KMS-11 (cell line): ENCODE data around the gene SMOC2.
"Not testable (repeated sequence)": the region's sequence is repeated elsewhere in the genome, so short reads cannot be mapped to it uniquely, and the experiment has no call there.

Experiments
- H2AFZ ChIP-seq: fragments of 200-600 bp; sonication (generic); 2 replicates; pipeline ENCODE4 v1.6.1; 2016; ENCODE audit warnings: antibody characterized with exemption, mixed run types, low read depth
- H3K27ac ChIP-seq: fragments of 200-600 bp; sonication (generic); 2 replicates; pipeline ENCODE4 v1.6.1; 2016; ENCODE audit warnings: mild to moderate bottlenecking, mixed run types
- H3K27me3 ChIP-seq: fragments of 200-600 bp; sonication (generic); 2 replicates; pipeline ENCODE4 v1.6.1; 2017; ENCODE audit warnings: mild to moderate bottlenecking, low read depth, mixed run types, moderate library complexity; ENCODE audit not compliant: insufficient read depth
- H3K36me3 ChIP-seq: fragments of 200-600 bp; sonication (generic); 2 replicates; pipeline ENCODE4 v1.6.1; 2017; ENCODE audit warnings: mild to moderate bottlenecking, mixed run types; ENCODE audit not compliant: insufficient read depth
- H3K4me1 ChIP-seq: fragments of 200-600 bp; sonication (generic); 2 replicates; pipeline ENCODE4 v1.6.1; 2016; ENCODE audit warnings: mild to moderate bottlenecking, low read depth, mixed run types; ENCODE audit not compliant: poor library complexity, severe bottlenecking
- H3K4me2 ChIP-seq: fragments of 200-600 bp; sonication (generic); 2 replicates; pipeline ENCODE4 v1.7.0; 2016; ENCODE audit warnings: mild to moderate bottlenecking, mixed run types
- H3K4me3 ChIP-seq: fragments of 200-600 bp; sonication (generic); IDR thresholded peaks from 2 replicates; pipeline ENCODE4 v1.6.1; 2017; ENCODE audit warnings: low read depth, low read length, mixed read lengths; ENCODE audit not compliant: insufficient read depth
- H3K79me2 ChIP-seq: fragments of 200-600 bp; sonication (generic); 2 replicates; pipeline ENCODE4 v1.6.1; 2016; ENCODE audit warnings: low read depth, mixed run types; ENCODE audit not compliant: insufficient read depth
- H3K9ac ChIP-seq: fragments of 200-600 bp; sonication (generic); 2 replicates; pipeline ENCODE4 v1.6.1; 2016; ENCODE audit warnings: mild to moderate bottlenecking, mixed run types
- H4K20me1 ChIP-seq: fragments of 200-600 bp; sonication (generic); 2 replicates; pipeline ENCODE4 v1.6.1; 2016; ENCODE audit warnings: mild to moderate bottlenecking, mixed run types; ENCODE audit not compliant: insufficient read depth
- CTCF ChIP-seq: fragments of 200-600 bp; sonication (generic); conservative IDR thresholded peaks from 2 replicates; pipeline ENCODE4 v1.6.1; 2017; ENCODE audit warnings: low read depth, mild to moderate bottlenecking, antibody characterized with exemption, low read length, moderate library complexity, mixed read lengths

The SMOC2 gene

GRCh38 chr6:168565112-168565511, 124.1 kb downstream of the SMOC2 start:
- H3K4me2 ChIP-seq = no peak overlapping the region
- no peaks in the 10 kb centered on the region for H3K27me3 ChIP-seq
- TF ChIP-seq CTCF = no peak
- H3K36me3 ChIP-seq = no peaks in the 10 kb centered on the region
- H2AFZ ChIP-seq = no peak overlapping the region
- H3K27ac ChIP-seq = no peak overlapping the region
- H3K9ac ChIP-seq = no peak overlapping the region
- H3K79me2 ChIP-seq = no peaks in the 10 kb centered on the region
- no peak overlapping the region for H3K4me3 ChIP-seq
- no peaks in the 10 kb centered on the region for H3K4me1 ChIP-seq
- no peaks in the 10 kb centered on the region for H4K20me1 ChIP-seq

GRCh38 chr6:168570211-168570610, 129.2 kb downstream of the SMOC2 start:
- Histone ChIP-seq H2AFZ (no peak overlapping the region), H3K4me1 (no peaks in the 10 kb centered on the region), H3K4me3 (no peak overlapping the region), H3K27me3 (no peaks in the 10 kb centered on the region), H3K4me2 (no peak overlapping the region), H4K20me1 (no peaks in the 10 kb centered on the region), H3K27ac (no peak overlapping the region), H3K36me3 (no peaks in the 10 kb centered on the region), H3K79me2 (no peaks in the 10 kb centered on the region), H3K9ac (no peak overlapping the region)
- no peak for TF ChIP-seq CTCF

GRCh38 chr6:168571268-168571667, 130.3 kb downstream of the SMOC2 start:
- Histone ChIP-seq H3K4me3 (no peak overlapping the region), H3K4me2 (no peak overlapping the region), H3K79me2 (no peaks in the 10 kb centered on the region), H3K27me3 (no peaks in the 10 kb centered on the region), H3K4me1 (no peaks in the 10 kb centered on the region), H2AFZ (no peak overlapping the region), H4K20me1 (no peaks in the 10 kb centered on the region), H3K9ac (no peak overlapping the region), H3K36me3 (no peaks in the 10 kb centered on the region), H3K27ac (no peak overlapping the region)
- no peak for TF ChIP-seq CTCF

- not testable (repeated sequence) for H3K27ac ChIP-seq, H3K27me3 ChIP-seq, H3K4me3 ChIP-seq
Observed at GRCh38 chr6:168573276-168573835, 132.4 kb downstream of the SMOC2 start.

GRCh38 chr6:168574075-168574698, 133.2 kb downstream of the SMOC2 start:
- Histone ChIP-seq H4K20me1 (no peaks in the 10 kb centered on the region), H3K27ac (no peak overlapping the region), H3K36me3 (no peaks in the 10 kb centered on the region), H3K4me3 (no peak overlapping the region), H2AFZ (no peak overlapping the region), H3K9ac (no peak overlapping the region), H3K27me3 (no peaks in the 10 kb centered on the region), H3K79me2 (no peaks in the 10 kb centered on the region), H3K4me1 (no peaks in the 10 kb centered on the region), H3K4me2 (no peak overlapping the region)
- no peak for TF ChIP-seq CTCF

More at GRCh38 chr6:168573276-168573835, 132.4 kb downstream of the SMOC2 start:
- not testable (repeated sequence) for H3K4me1 ChIP-seq, H3K9ac ChIP-seq, H3K36me3 ChIP-seq, H3K79me2 ChIP-seq, H4K20me1 ChIP-seq, H3K4me2 ChIP-seq, H2AFZ ChIP-seq
